Neural cell (in vitro differentiated cells): ENCODE results near the gene DNM1L. TPM values are rescaled to one million over a fixed set of nuclear protein-coding genes. Genes with fewer than 3 reads are reported as not detected.

Experiments used
- H2AFZ ChIP-seq: fragments of 200-600, 300-800 bp; sonication (generic), shearing (Covaris generic); 2 replicates; pipeline ENCODE4 v1.6.0; 2014; ENCODE audit warnings: low read depth, mild to moderate bottlenecking, antibody characterized with exemption, low read length, moderate library complexity
- H3F3A ChIP-seq: fragments of 200-600 bp; shearing (Covaris generic); 2 replicates; pipeline ENCODE4 v1.6.1; 2016; ENCODE audit warnings: mild to moderate bottlenecking, moderate library complexity, mixed read lengths, antibody characterized with exemption, low read length; ENCODE audit not compliant: insufficient read depth, poor library complexity, severe bottlenecking
- H3K27ac ChIP-seq: fragments of 200-600, 300-800 bp; sonication (generic), shearing (Covaris generic); 2 replicates; pipeline ENCODE4 v1.5.1; 2014; ENCODE audit warnings: mild to moderate bottlenecking, low read length, moderate library complexity
- H3K27me3 ChIP-seq: fragments of 300-800, 200-600 bp; sonication (generic), shearing (Covaris generic); 2 replicates; pipeline ENCODE4 v1.6.0; 2014; ENCODE audit warnings: mild to moderate bottlenecking, low read depth, low read length, moderate library complexity; ENCODE audit not compliant: insufficient read depth
- H3K36me3 ChIP-seq: fragments of 300-800, 200-600 bp; sonication (generic), shearing (Covaris generic); 2 replicates; pipeline ENCODE4 v1.5.1; 2014; ENCODE audit warnings: mild to moderate bottlenecking, antibody characterized with exemption, low read length, moderate library complexity; ENCODE audit not compliant: insufficient read depth
- H3K4me2 ChIP-seq: fragments of 300-800, 200-600 bp; sonication (generic), shearing (Covaris generic); 2 replicates; pipeline ENCODE4 v1.6.0; 2014; ENCODE audit warnings: mild to moderate bottlenecking, low read length
- H3K4me3 ChIP-seq: fragments of 300-800, 200-600 bp; sonication (generic), shearing (Covaris generic); 2 replicates; pipeline ENCODE4 v1.5.1; 2014; ENCODE audit warnings: mild to moderate bottlenecking, low read length, moderate library complexity
- H3K79me2 ChIP-seq: fragments of 200-600 bp; shearing (Covaris generic); replicated peaks from 2 replicates; pipeline ENCODE4 v1.6.0; 2014; ENCODE audit warnings: mild to moderate bottlenecking, low read length, moderate library complexity; ENCODE audit not compliant: insufficient read depth
- H3K9ac ChIP-seq: fragments of 300-800, 200-600 bp; sonication (generic), shearing (Covaris generic); 2 replicates; pipeline ENCODE4 v1.6.1; 2016; ENCODE audit warnings: mild to moderate bottlenecking, low read length, mixed read lengths
- H3K9me2 ChIP-seq: fragments of 200-600 bp; shearing (Covaris generic); 2 replicates; pipeline ENCODE4 v1.6.1; 2016; ENCODE audit warnings: mild to moderate bottlenecking, low read length, mixed read lengths; ENCODE audit not compliant: insufficient read depth
- H3K9me3 ChIP-seq: fragments of 200-600, 300-800 bp; sonication (generic), shearing (Covaris generic); 2 replicates; pipeline ENCODE4 v1.6.1; 2016; ENCODE audit warnings: mild to moderate bottlenecking, mixed run types, low read length, moderate library complexity, mixed read lengths
- H4K20me1 ChIP-seq: fragments of 200-600 bp; shearing (Covaris generic); 2 replicates; pipeline ENCODE4 v1.6.1; 2016; ENCODE audit warnings: mild to moderate bottlenecking, mixed run types; ENCODE audit not compliant: insufficient read depth
- EP300 ChIP-seq: fragments of 450-650 bp; conservative IDR thresholded peaks from 2 replicates; pipeline ENCODE4 v1.6.1; 2014; ENCODE audit warnings: antibody characterized with exemption, mild to moderate bottlenecking, moderate library complexity; ENCODE audit not compliant: poor library complexity, severe bottlenecking
- EZH2 ChIP-seq: fragments of 200-600, 300-800 bp; shearing (Covaris generic), sonication (generic); IDR thresholded peaks from 2 replicates; pipeline ENCODE4 v1.6.1; 2014; ENCODE audit warnings: antibody characterized with exemption, low read length, borderline replicate concordance, mild to moderate bottlenecking; ENCODE audit not compliant: insufficient read depth, poor library complexity, severe bottlenecking
- MXI1 ChIP-seq: fragments of 450-650 bp; conservative IDR thresholded peaks from 2 replicates; pipeline ENCODE4 v1.6.1; 2014; ENCODE audit warnings: antibody characterized with exemption, mild to moderate bottlenecking; ENCODE audit not compliant: poor library complexity, severe bottlenecking
- POLR2AphosphoS5 ChIP-seq: IDR thresholded peaks from 2 replicates; pipeline ENCODE4 v1.6.1; 2012
- RAD21 ChIP-seq: fragments of 450-650 bp; conservative IDR thresholded peaks from 2 replicates; pipeline ENCODE4 v1.6.1; 2014; ENCODE audit warnings: antibody characterized with exemption, mild to moderate bottlenecking, moderate library complexity
- REST ChIP-seq: IDR thresholded peaks from 2 replicates; pipeline ENCODE4 v1.6.1; 2012; ENCODE audit warnings: borderline replicate concordance
- SMC3 ChIP-seq: fragments of 450-650 bp; conservative IDR thresholded peaks from 2 replicates; pipeline ENCODE4 v1.6.1; 2014; ENCODE audit warnings: antibody characterized with exemption, mild to moderate bottlenecking, moderate library complexity; ENCODE audit not compliant: poor library complexity
- TAF1 ChIP-seq: IDR thresholded peaks from 2 replicates; pipeline ENCODE4 v1.6.1; 2012; ENCODE audit warnings: low read depth
- polyA plus RNA-seq: library from polyadenylated mRNA; depleted of rRNA; stranded (reverse); fragments of >200 nt; gene quantifications from 2 replicates; pipeline ENCODE4 v1.2.3, GENCODE V29; 2014
- TF ChIP-seq, protein P1 (sequence below): fragments of 450-650 bp; IDR thresholded peaks from 2 replicates; pipeline ENCODE4 v1.5.1; 2014; ENCODE audit warnings: antibody characterized with exemption, mild to moderate bottlenecking, moderate library complexity; ENCODE audit not compliant: poor library complexity, severe bottlenecking

Gene DNM1L
- polyA plus RNA-seq, 1 donor from 2014 or later, result 182 TPM

- H3K9me2 ChIP-seq, result no peaks in the 10 kb centered on the region
- H3K36me3 ChIP-seq, result peaks cover 3% of the 10 kb centered on the region
- TF ChIP-seq SMC3 (no peak), REST (no peak), TAF1 (no peak), EZH2 (no peak), POLR2AphosphoS5 (no peak), RAD21 (no peak), MXI1 (no peak), EP300 (no peak)
- TF ChIP-seq, protein P1, sequence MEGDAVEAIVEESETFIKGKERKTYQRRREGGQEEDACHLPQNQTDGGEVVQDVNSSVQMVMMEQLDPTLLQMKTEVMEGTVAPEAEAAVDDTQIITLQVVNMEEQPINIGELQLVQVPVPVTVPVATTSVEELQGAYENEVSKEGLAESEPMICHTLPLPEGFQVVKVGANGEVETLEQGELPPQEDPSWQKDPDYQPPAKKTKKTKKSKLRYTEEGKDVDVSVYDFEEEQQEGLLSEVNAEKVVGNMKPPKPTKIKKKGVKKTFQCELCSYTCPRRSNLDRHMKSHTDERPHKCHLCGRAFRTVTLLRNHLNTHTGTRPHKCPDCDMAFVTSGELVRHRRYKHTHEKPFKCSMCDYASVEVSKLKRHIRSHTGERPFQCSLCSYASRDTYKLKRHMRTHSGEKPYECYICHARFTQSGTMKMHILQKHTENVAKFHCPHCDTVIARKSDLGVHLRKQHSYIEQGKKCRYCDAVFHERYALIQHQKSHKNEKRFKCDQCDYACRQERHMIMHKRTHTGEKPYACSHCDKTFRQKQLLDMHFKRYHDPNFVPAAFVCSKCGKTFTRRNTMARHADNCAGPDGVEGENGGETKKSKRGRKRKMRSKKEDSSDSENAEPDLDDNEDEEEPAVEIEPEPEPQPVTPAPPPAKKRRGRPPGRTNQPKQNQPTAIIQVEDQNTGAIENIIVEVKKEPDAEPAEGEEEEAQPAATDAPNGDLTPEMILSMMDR, result no peak
- H4K20me1 ChIP-seq, result no peaks in the 10 kb centered on the region
- no peak overlapping the region for H3K27ac ChIP-seq
- no peak overlapping the region for H3K9ac ChIP-seq
- H3K79me2 ChIP-seq, result no peaks in the 10 kb centered on the region
- no peaks in the 10 kb centered on the region for H3K27me3 ChIP-seq
- no peaks in the 10 kb centered on the region for H3K9me3 ChIP-seq
- no peak overlapping the region for H3K4me3 ChIP-seq
- H3K4me2 ChIP-seq, result no peak overlapping the region
- H3F3A ChIP-seq, result no peaks in the 10 kb centered on the region
- no peak overlapping the region for H2AFZ ChIP-seq
These were observed 58.6 kb downstream of the DNM1L start for GRCh38 chr12:32737715-32738114.

DNA sequence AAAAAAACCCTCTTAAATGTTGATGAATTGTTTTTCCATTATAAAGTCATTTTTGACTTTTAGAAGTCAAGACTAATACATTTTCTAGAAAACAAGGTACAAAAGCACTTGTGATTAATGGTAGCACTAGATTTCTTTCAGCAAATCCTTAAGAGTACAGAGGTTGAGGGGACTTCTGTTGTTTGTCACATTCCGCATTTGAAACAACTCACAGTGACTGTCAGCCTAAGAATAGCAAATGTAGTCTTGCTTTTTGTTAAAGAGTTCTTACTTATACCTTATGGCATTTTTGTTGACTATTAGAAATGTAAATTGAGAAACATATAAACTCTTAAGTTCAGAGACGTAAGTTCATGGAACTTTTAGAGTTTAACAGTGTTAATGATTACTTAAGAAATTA lies 60.2 kb downstream of the DNM1L start:
- no peak overlapping the region for H3K4me2 ChIP-seq
- H3F3A ChIP-seq, result no peaks in the 10 kb centered on the region
- no peaks in the 10 kb centered on the region for H3K79me2 ChIP-seq
- H3K9ac ChIP-seq, result no peak overlapping the region
- no peak overlapping the region for H2AFZ ChIP-seq
- H3K4me3 ChIP-seq, result no peak overlapping the region
- TF ChIP-seq EZH2, result no peak
- no peak for TF ChIP-seq POLR2AphosphoS5
- TF ChIP-seq MXI1, result no peak
- no peak for TF ChIP-seq REST
- no peak for TF ChIP-seq EP300
- no peak for TF ChIP-seq TAF1
- no peak for TF ChIP-seq RAD21
- TF ChIP-seq SMC3, result no peak
- TF ChIP-seq, protein P1, result no peak
- H3K27me3 ChIP-seq, result no peaks in the 10 kb centered on the region
- no peaks in the 10 kb centered on the region for H3K9me2 ChIP-seq
- H3K36me3 ChIP-seq, result peaks cover 7% of the 10 kb centered on the region
- no peaks in the 10 kb centered on the region for H4K20me1 ChIP-seq
- no peak overlapping the region for H3K27ac ChIP-seq
- H3K9me3 ChIP-seq, result no peaks in the 10 kb centered on the region
